GM13976 (cell line): ENCODE results near the gene SON.
"Not testable (repeated sequence)": the region's sequence is repeated elsewhere in the genome, so short reads cannot be mapped to it uniquely, and the experiment has no call there.

ENCODE experiments used
- DNase-seq: peaks from one replicate; pipeline ENCODE4 v3.0.0; 2012; ENCODE audit warnings: low spot score
- in situ Hi-C: fragments of 300-500 bp; cut with MboI; formaldehyde crosslinking; loops from one replicate; pipeline ENCODE4 v1.12.0; 2022; ENCODE audit warnings: low sequenced_read_pairs, mixed read lengths, inconsistent platforms; ENCODE audit not compliant: unreplicated experiment
- TF ChIP-seq, protein P1 (sequence below): IDR thresholded peaks from 2 replicates; pipeline ENCODE4 v1.5.1; 2012; ENCODE audit warnings: borderline replicate concordance, mild to moderate bottlenecking; ENCODE audit not compliant: insufficient read depth; ENCODE audit errors: extremely low read depth, missing control alignments, control extremely low read depth

Gene SON

DNA sequence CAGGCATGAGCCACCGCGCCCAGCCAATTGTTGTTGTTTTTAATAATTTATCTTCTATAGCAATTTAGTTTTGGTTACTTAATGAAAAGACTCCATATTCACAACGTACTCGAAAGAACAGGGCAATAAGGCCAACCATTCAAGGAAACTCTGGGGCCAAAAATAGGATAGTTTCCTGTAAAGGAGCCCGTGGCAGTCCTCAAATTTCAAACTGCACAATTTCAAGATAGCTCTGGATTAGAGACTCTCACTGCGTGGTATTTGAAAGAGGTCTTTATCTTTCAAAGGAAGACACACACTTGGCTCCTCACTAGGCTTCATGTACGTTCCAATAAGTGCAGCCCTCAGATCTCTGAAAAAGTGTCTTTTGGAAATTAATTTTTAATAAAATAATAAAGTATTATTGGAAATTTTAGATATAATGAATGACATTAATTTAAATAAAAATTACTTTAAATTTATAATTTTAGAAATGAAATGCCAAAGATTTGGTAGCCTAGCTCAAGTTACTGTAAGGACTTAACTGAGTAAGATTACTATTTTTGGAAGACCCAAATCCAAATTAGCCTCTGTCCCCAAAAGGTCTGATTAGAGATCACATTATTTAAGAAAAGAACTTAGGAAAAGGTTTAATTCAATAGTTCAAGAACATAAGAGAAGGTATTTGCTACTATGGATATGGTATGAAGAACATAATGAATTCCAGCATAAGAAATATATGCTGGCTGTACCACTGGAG is 68.3 kb downstream of the SON start:
- no peak for DNase-seq
- TF ChIP-seq, protein P1, sequence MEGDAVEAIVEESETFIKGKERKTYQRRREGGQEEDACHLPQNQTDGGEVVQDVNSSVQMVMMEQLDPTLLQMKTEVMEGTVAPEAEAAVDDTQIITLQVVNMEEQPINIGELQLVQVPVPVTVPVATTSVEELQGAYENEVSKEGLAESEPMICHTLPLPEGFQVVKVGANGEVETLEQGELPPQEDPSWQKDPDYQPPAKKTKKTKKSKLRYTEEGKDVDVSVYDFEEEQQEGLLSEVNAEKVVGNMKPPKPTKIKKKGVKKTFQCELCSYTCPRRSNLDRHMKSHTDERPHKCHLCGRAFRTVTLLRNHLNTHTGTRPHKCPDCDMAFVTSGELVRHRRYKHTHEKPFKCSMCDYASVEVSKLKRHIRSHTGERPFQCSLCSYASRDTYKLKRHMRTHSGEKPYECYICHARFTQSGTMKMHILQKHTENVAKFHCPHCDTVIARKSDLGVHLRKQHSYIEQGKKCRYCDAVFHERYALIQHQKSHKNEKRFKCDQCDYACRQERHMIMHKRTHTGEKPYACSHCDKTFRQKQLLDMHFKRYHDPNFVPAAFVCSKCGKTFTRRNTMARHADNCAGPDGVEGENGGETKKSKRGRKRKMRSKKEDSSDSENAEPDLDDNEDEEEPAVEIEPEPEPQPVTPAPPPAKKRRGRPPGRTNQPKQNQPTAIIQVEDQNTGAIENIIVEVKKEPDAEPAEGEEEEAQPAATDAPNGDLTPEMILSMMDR = no peak
- in situ Hi-C loops = no loop called here

DNA sequence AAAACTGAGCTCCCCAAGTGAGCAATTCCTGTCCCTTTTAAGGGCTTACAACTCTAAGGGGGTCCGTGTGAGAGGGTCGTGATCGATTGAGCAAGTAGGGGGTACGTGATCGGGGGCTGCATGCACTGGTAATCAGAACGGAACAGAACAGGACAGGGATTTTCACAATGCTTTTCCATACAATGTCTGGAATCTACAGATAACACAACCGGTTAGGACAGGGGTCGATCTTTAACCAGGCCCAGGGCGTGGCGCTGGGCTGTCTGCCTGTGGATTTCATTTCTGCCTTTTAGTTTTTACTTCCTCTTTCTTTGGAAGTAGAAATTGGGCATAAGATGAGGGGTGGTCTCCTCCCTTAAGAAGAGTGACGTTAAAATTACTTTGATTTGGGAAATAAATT is 74.7 kb downstream of the SON start:
- in situ Hi-C loops, DNase-seq: not testable (repeated sequence)

DNA sequence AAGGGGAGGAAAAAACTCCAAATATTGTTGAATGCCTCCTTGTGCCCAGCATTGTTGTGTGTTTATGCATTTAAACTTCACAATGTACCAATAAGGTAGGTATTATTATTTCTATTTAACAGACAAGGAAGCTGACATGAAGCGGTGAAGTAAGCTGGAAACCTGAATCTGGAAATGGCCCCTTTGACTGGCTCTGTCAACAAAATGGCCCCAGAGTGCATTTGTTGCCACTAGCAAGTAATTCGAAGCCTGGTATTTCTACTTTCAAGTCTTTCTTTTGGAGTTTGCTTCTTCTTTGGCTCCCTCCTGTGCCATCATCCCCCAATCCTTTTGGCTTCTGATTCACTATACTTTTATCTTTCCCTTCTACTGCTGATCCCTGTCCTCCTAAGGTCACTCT is 75.6 kb downstream of the SON start:
- TF ChIP-seq, protein P1 = no peak
- DNase-seq = no peak
- in situ Hi-C loops = no loop called here

DNA sequence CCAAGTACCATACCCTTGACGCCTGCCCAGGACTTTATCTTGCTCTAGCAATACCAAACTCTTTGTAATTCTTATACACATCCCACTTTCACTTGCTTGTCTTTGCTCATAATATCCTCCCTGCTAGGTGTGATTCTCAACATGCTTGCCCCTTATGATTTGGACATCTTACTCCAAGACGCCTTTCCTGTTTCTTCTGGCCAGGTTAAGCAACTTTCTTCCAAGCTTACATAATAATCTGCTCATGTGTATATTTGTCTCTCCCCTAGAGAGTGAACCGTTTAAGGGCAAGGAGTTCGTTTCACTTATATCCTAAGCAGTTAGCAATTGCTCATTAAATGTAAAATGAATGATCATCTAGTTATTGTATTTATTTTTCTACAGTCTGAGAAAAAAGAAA is 76.9 kb downstream of the SON start:
- TF ChIP-seq, protein P1 = no peak
- in situ Hi-C loops = no loop called here
- DNase-seq = no peak

DNA sequence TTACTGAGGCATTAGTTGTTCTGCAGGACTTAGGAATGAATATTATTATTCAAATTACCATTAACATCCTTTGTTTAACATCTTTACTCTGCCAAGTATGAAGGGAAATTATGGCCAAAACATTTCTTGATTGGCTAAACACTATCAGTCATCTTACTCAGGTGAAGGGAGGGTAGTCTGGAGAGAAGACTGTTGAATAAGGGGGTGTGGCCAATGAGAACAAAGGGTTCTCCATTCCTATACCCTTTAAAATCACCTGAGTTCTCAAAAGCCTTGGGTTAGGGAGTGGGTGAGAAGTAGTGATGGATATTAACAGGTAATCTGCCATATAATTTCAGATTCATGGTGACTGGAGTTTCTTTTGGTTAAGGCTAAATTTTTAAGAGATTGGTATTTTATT is 79.4 kb downstream of the SON start:
- in situ Hi-C loops = no loop called here
- no peak for DNase-seq
- TF ChIP-seq, protein P1 = no peak

DNA sequence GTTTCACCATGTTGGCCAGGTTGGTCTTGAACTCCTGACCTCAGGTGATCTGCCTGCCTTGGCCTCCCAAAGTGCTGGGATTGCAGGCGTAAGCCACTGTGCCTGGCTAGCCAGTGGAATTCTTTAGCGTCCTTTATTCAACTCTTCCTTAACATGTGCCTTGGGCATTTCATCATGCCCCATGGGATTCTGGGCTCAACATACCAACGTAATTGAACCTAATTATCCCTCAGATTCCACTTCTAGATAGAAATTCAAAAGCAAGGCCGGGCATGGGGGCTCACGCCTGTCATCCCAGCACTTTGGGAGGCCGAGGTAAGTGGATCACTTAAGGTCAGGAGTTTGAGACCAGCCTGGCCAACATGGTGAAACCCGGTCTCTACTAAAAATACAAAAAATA is 83.3 kb downstream of the SON start:
- in situ Hi-C loops, DNase-seq: not testable (repeated sequence)
